GM12875 (cell line): ENCODE results near the gene GALNT18.

Source experiments
- H3K4me3 ChIP-seq: one replicate; pipeline ENCODE4 v1.5.1; 2011; ENCODE audit warnings: low read depth, low read length, control low read depth
- CTCF ChIP-seq: IDR thresholded peaks from 2 replicates; pipeline ENCODE4 v1.5.1; 2011; ENCODE audit warnings: low read depth, mild to moderate bottlenecking, control low read depth, inconsistent platforms, low read length, moderate library complexity, borderline replicate concordance; ENCODE audit not compliant: insufficient read depth

Gene GALNT18

GRCh38 chr11:11284481-11284880, 337.3 kb downstream of the GALNT18 start:
- no peak for TF ChIP-seq CTCF
- no peak overlapping the region for H3K4me3 ChIP-seq

- no peak overlapping the region for H3K4me3 ChIP-seq
- TF ChIP-seq CTCF: no peak
Measured at GRCh38 chr11:11281626-11282025, 340.2 kb downstream of the GALNT18 start.

DNA sequence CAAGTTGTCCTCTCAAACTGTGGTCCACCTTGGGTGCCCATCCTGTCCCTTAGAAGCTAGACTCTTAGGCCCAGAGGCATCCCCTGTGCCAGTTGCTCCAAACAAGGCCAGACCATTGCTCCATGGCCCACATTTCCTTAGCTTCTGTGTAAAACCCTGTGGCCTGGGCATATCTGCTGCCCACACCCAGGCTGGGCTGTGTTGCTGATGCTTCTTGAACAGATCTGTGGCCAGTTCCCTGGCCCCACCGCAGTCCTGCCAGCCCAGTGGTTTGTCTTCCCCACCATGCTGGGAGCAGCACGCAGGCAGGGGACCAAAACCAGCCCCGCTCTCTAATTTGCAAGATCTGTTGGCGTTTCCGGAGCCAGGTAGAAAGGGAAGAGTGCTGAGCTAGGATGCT, 341.0 kb downstream of the GALNT18 start:
- TF ChIP-seq CTCF: no peak
- no peak overlapping the region for H3K4me3 ChIP-seq

GRCh38 chr11:11279956-11280689, 341.7 kb downstream of the GALNT18 start:
- no peak overlapping the region for H3K4me3 ChIP-seq
- TF ChIP-seq CTCF: no peak

- TF ChIP-seq CTCF: no peak
- H3K4me3 ChIP-seq: no peak overlapping the region
Measured at GRCh38 chr11:11272254-11272653, 349.6 kb downstream of the GALNT18 start.

DNA sequence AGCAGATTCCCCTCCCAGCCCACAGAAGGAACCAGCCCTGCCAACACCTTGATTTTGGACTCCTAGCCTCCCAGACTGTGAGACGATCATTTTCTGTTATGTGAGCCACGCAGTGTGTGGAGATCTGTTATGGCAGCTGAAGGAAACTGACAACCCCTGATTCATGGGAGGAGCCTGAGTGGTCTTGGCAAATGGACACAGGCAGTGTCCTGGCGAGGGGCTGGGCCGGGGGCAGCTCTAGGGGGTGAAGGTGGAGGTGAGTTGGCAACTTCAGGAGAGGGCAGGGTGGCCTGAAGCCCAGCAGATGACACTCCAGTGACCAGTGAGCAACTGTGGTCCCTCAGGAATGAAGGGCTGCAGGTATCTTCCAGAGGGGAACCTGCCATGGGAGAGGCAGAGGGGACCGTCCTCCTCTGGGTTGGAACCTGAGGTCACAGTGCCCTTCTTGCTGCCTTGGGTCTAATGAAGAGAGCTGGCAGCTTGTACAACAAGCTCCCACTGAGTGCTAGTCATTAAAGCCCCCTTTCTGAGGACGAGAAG, 351.5 kb downstream of the GALNT18 start:
- no peak overlapping the region for H3K4me3 ChIP-seq
- no peak for TF ChIP-seq CTCF

- no peak for TF ChIP-seq CTCF
- no peak overlapping the region for H3K4me3 ChIP-seq
Measured at GRCh38 chr11:11268706-11269105, 353.1 kb downstream of the GALNT18 start.
